Brain microvascular endothelial cell (primary cell): ENCODE measurements around the gene TRABD2B.

Source experiments
- DNase-seq: peaks from one replicate; pipeline ENCODE4 v3.0.0-alpha.2; 2020
- H3K27ac ChIP-seq: fragments of 250-450 bp; sonication (Bioruptor Pico); 2 replicates; pipeline ENCODE4 v1.5.1; 2020; ENCODE audit warnings: mild to moderate bottlenecking, moderate library complexity
- H3K27me3 ChIP-seq: fragments of 250-450 bp; sonication (Bioruptor Pico); replicated peaks from 2 replicates; pipeline ENCODE4 v1.5.1; 2020; ENCODE audit warnings: mild to moderate bottlenecking
- H3K36me3 ChIP-seq: fragments of 250-450 bp; sonication (Bioruptor Pico); replicated peaks from 2 replicates; pipeline ENCODE4 v1.5.1; 2020; ENCODE audit warnings: mild to moderate bottlenecking
- H3K4me3 ChIP-seq: 2 replicates; pipeline ENCODE4 v1.5.1; 2011; ENCODE audit warnings: low read depth, mild to moderate bottlenecking, control low read depth, low read length, moderate library complexity
- in situ Hi-C: cut with HindIII; loops from 2 replicates; pipeline ENCODE4 v1.10.0; 2017; ENCODE audit warnings: low sequenced_read_pairs, low pct_ligation_motif_present
- TF ChIP-seq, protein P1 (sequence below): IDR thresholded peaks from 2 replicates; pipeline ENCODE4 v1.5.1; 2011; ENCODE audit warnings: low read depth, mild to moderate bottlenecking, moderate library complexity, low read length, control low read depth, inconsistent platforms; ENCODE audit errors: missing control alignments

Gene TRABD2B

GRCh38 chr1:47990286-47990685, 6.9 kb downstream of the TRABD2B start:
- in situ Hi-C loops = no loop called here
- TF ChIP-seq, protein P1, sequence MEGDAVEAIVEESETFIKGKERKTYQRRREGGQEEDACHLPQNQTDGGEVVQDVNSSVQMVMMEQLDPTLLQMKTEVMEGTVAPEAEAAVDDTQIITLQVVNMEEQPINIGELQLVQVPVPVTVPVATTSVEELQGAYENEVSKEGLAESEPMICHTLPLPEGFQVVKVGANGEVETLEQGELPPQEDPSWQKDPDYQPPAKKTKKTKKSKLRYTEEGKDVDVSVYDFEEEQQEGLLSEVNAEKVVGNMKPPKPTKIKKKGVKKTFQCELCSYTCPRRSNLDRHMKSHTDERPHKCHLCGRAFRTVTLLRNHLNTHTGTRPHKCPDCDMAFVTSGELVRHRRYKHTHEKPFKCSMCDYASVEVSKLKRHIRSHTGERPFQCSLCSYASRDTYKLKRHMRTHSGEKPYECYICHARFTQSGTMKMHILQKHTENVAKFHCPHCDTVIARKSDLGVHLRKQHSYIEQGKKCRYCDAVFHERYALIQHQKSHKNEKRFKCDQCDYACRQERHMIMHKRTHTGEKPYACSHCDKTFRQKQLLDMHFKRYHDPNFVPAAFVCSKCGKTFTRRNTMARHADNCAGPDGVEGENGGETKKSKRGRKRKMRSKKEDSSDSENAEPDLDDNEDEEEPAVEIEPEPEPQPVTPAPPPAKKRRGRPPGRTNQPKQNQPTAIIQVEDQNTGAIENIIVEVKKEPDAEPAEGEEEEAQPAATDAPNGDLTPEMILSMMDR = no peak
- Histone ChIP-seq H3K27ac (no peak overlapping the region), H3K36me3 (no peaks in the 10 kb centered on the region), H3K4me3 (no peak overlapping the region), H3K27me3 (peaks cover 28% of the 10 kb centered on the region)
- no peak for DNase-seq

- TF ChIP-seq, protein P1 = no peak
- DNase-seq = no peak
- no peak overlapping the region for H3K27ac ChIP-seq
- no peak overlapping the region for H3K4me3 ChIP-seq
- H3K27me3 ChIP-seq = peaks cover 29% of the 10 kb centered on the region
- no peaks in the 10 kb centered on the region for H3K36me3 ChIP-seq
- in situ Hi-C loops = no loop called here
Observed at GRCh38 chr1:47987601-47988000, 9.6 kb downstream of the TRABD2B start.

DNA sequence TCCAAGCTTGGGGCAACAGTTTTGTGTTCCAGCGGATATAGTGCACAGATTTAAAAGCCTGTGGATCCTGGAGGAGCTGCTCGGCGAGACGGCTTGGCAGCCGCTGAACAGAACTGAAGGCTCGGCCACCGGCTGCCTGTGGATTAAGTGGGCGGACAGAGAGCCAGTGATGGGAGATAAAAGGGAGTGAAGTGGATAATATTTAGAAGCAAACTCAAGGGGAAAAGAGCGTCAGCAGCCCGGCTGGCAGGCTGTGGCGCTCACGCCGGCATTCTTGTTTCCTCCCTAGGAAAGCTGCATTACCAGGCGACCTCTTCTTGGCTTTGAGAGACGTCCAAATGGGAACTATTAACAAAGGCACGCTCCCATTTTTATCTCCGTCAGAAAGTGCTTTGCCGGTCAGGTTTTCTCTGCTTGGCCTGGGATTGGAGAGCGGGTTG, 10.4 kb downstream of the TRABD2B start:
- H3K4me3 ChIP-seq = no peak overlapping the region
- no peaks in the 10 kb centered on the region for H3K36me3 ChIP-seq
- no peak for DNase-seq
- no peak overlapping the region for H3K27ac ChIP-seq
- H3K27me3 ChIP-seq = peaks cover 29% of the 10 kb centered on the region
- TF ChIP-seq, protein P1 = no peak
- in situ Hi-C loops = no loop called here

DNA sequence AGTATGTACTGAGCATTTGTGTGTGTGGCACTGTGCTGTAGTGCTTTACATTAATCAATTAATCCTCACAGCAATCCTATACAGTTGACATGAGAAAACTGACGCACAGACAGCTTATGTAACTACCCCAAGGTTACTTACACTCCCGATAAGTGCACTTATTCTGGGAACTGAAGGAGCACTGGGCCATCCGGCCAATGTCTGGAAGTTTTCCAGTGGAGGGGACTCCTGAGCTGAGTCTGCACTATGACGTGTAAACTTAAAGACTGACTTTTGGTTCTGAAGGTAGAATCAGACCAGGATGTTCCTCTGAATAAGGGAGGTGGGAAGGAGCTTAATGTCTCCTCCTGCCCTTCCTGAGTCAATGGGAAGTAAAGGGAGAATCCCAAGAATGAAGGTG, 12.2 kb downstream of the TRABD2B start:
- no peaks in the 10 kb centered on the region for H3K36me3 ChIP-seq
- no peak overlapping the region for H3K4me3 ChIP-seq
- in situ Hi-C loops = no loop called here
- TF ChIP-seq, protein P1 = no peak
- H3K27me3 ChIP-seq = peaks cover 29% of the 10 kb centered on the region
- H3K27ac ChIP-seq = no peak overlapping the region
- DNase-seq = no peak

DNA sequence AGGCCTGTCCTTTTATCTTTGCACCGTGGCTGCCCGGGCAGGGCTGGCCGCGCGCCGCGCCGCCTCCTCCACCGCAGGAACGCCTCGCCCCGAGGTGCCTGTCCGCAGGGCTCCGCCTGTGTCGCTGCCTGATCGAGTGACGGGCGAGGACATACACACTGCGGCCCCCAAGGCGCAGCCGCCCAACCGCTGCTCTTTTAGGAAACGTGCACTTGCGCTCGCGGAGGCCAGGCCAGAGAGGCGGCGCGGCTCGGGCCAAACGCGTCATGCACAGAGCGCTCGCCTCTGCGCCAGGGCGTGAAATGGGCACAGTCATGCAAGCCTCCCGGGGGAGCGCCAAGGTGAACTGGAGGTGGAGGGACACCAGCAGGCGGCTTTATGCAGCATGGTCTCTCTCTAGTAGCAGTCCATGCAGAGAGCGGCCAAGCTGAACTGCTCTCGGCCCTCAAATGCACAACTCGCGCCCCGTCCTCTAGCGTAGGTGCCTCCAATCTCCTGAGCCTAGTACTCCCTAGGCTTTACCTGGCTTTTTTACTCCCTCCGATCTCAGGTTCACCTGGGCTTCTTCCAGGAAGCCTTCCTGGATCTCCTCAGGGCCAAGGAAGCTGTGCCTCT, 12.9 kb downstream of the TRABD2B start:
- peaks cover 29% of the 10 kb centered on the region for H3K27me3 ChIP-seq
- TF ChIP-seq, protein P1 = no peak

DNA sequence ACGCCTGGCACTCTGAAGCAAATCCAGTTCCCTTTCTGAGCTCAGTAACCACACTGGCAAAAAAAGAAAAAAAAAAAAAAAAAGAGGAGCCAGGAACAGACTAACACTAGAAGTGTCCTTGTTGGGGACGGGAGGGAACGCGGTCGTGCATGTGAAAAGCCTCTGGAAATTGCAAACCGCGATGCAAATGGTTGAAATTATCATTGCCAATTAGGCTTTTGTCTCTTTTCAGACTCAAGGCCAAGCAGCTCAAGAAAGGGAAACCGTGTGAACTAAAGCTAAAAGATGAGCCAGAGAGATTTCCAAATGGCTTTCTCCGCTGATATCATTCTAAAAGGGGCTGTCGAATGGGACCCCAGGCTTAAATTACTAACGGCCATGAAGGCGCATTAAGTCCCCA, 13.5 kb downstream of the TRABD2B start:
- in situ Hi-C loops = no loop called here
- TF ChIP-seq, protein P1 = no peak
- peaks cover 29% of the 10 kb centered on the region for H3K27me3 ChIP-seq

More for the DNA sequence above, 12.9 kb downstream of the TRABD2B start:
- no peak overlapping the region for H3K4me3 ChIP-seq
- no peaks in the 10 kb centered on the region for H3K36me3 ChIP-seq
- DNase-seq = no peak
- H3K27ac ChIP-seq = no peak overlapping the region
- in situ Hi-C loops = no loop called here

More for the DNA sequence above, 13.5 kb downstream of the TRABD2B start:
- Histone ChIP-seq H3K27ac (no peak overlapping the region), H3K4me3 (no peak overlapping the region), H3K36me3 (no peaks in the 10 kb centered on the region)
- DNase-seq = no peak
